HL-60 (cell line): ENCODE results near the gene HPGD.

ENCODE experiments used
- DNase-seq, 2 experiments: peaks; one replicate each; pipeline ENCODE4 v3.0.0-alpha.2; 2010 to 2020; ENCODE audit warnings: low read depth in 1 of 2, low spot score in 1 of 2
- H3K27ac ChIP-seq: fragments of 250-450 bp; sonication (Bioruptor Pico); replicated peaks from 2 replicates; pipeline ENCODE4 v1.5.1; 2020; ENCODE audit warnings: mild to moderate bottlenecking, moderate library complexity
- H3K27me3 ChIP-seq: fragments of 250-450 bp; sonication (Bioruptor Pico); 2 replicates; pipeline ENCODE4 v1.5.1; 2021; ENCODE audit warnings: mild to moderate bottlenecking, moderate library complexity; ENCODE audit not compliant: insufficient read depth, poor library complexity, severe bottlenecking
- H3K4me3 ChIP-seq: replicated peaks from 2 replicates; pipeline ENCODE4 v1.5.1; 2011; ENCODE audit warnings: mild to moderate bottlenecking, control low read depth, low read length; ENCODE audit not compliant: insufficient read depth
- GABPA ChIP-seq: IDR thresholded peaks from 2 replicates; pipeline ENCODE4 v1.6.1; 2012; ENCODE audit warnings: low read depth
- POLR2AphosphoS5 ChIP-seq: IDR thresholded peaks from 2 replicates; pipeline ENCODE4 v1.6.1; 2012; ENCODE audit warnings: low read depth
- SPI1 ChIP-seq: IDR thresholded peaks from 2 replicates; pipeline ENCODE4 v1.6.1; 2012; ENCODE audit warnings: low read depth, mild to moderate bottlenecking, borderline replicate concordance
- TF ChIP-seq, protein P1 (sequence below): IDR thresholded peaks from one replicate; pipeline ENCODE4 v1.5.1; 2011; ENCODE audit warnings: low read length, control low read depth, inconsistent platforms; ENCODE audit not compliant: insufficient read depth
- TF ChIP-seq, protein P2 (sequence below): IDR thresholded peaks from 2 replicates; pipeline ENCODE4 v1.6.1; 2012; ENCODE audit warnings: low read depth; ENCODE audit not compliant: insufficient replicate concordance

HPGD gene

DNA sequence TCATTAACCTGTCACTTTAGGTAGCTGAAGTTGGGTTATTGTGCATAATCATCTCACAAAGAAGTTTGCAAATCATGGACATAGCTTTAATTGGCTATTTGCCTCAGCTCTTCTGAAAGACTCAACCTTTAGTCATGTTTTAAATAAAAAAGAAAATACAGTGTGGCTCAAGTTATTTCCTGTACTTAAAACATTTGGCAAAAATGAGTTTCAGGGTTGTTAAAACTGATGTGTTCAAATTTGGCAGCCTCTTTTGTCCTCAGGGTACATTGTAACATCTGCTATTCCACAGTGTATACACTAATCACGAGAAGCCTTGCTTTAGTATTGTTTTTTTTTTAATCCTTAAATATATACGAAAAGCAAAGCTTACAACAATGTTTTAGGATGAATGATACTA is 31.5 kb upstream of the HPGD start:
- Histone ChIP-seq H3K4me3 (no peak overlapping the region), H3K27me3 (no peaks in the 10 kb centered on the region), H3K27ac (no peak overlapping the region)
- no peak for DNase-seq
- TF ChIP-seq GABPA: no peak
- no peak for TF ChIP-seq POLR2AphosphoS5
- TF ChIP-seq, protein P1, sequence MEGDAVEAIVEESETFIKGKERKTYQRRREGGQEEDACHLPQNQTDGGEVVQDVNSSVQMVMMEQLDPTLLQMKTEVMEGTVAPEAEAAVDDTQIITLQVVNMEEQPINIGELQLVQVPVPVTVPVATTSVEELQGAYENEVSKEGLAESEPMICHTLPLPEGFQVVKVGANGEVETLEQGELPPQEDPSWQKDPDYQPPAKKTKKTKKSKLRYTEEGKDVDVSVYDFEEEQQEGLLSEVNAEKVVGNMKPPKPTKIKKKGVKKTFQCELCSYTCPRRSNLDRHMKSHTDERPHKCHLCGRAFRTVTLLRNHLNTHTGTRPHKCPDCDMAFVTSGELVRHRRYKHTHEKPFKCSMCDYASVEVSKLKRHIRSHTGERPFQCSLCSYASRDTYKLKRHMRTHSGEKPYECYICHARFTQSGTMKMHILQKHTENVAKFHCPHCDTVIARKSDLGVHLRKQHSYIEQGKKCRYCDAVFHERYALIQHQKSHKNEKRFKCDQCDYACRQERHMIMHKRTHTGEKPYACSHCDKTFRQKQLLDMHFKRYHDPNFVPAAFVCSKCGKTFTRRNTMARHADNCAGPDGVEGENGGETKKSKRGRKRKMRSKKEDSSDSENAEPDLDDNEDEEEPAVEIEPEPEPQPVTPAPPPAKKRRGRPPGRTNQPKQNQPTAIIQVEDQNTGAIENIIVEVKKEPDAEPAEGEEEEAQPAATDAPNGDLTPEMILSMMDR: no peak
- no peak for TF ChIP-seq SPI1
- TF ChIP-seq, protein P2, sequence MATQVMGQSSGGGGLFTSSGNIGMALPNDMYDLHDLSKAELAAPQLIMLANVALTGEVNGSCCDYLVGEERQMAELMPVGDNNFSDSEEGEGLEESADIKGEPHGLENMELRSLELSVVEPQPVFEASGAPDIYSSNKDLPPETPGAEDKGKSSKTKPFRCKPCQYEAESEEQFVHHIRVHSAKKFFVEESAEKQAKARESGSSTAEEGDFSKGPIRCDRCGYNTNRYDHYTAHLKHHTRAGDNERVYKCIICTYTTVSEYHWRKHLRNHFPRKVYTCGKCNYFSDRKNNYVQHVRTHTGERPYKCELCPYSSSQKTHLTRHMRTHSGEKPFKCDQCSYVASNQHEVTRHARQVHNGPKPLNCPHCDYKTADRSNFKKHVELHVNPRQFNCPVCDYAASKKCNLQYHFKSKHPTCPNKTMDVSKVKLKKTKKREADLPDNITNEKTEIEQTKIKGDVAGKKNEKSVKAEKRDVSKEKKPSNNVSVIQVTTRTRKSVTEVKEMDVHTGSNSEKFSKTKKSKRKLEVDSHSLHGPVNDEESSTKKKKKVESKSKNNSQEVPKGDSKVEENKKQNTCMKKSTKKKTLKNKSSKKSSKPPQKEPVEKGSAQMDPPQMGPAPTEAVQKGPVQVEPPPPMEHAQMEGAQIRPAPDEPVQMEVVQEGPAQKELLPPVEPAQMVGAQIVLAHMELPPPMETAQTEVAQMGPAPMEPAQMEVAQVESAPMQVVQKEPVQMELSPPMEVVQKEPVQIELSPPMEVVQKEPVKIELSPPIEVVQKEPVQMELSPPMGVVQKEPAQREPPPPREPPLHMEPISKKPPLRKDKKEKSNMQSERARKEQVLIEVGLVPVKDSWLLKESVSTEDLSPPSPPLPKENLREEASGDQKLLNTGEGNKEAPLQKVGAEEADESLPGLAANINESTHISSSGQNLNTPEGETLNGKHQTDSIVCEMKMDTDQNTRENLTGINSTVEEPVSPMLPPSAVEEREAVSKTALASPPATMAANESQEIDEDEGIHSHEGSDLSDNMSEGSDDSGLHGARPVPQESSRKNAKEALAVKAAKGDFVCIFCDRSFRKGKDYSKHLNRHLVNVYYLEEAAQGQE: no peak

DNA sequence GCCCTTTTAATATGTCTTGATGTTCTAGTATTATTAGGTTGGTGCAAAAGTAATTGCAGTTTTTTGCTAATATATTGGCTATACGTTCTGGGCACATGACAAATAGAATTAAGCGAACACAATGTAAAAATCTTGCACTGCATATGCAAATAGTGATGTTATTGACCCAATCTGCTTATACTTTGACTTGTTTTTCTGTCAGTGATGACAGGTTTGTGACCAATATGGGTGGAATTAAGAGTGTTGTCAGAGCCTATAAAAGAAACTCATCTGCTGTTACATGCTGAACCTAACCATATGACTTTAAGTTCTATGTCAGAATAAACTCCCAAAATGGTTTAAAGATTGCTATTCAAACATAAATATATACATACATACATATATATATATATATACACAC is 30.7 kb upstream of the HPGD start:
- H3K27me3 ChIP-seq: no peaks in the 10 kb centered on the region
- H3K4me3 ChIP-seq: no peak overlapping the region
- no peak for DNase-seq
- H3K27ac ChIP-seq: no peak overlapping the region
- TF ChIP-seq POLR2AphosphoS5 (no peak), GABPA (no peak), SPI1 (no peak)
- TF ChIP-seq, protein P1: no peak
- TF ChIP-seq, protein P2: no peak

DNA sequence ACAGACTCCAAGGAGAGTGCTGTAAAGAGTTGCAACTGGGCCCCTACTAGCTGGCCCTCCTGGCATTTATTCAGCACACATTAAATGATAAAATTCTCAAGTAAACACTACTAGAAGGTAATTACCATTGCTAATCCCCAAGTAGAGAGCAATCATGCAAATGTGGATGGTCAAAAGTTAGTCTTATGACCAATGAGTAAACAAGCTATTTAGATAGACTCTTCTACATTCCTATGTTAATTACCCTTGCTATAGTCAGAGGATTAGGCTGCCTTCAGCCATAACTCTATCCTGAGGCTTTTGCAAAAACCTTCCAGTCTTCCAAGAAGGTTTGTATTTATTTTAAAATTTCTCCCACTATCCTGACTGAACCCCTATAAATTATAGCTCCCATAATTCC is 28.3 kb upstream of the HPGD start:
- H3K4me3 ChIP-seq: no peak overlapping the region
- no peak for TF ChIP-seq GABPA
- TF ChIP-seq POLR2AphosphoS5: no peak
- no peak overlapping the region for H3K27ac ChIP-seq
- no peak for DNase-seq
- H3K27me3 ChIP-seq: no peaks in the 10 kb centered on the region

DNA sequence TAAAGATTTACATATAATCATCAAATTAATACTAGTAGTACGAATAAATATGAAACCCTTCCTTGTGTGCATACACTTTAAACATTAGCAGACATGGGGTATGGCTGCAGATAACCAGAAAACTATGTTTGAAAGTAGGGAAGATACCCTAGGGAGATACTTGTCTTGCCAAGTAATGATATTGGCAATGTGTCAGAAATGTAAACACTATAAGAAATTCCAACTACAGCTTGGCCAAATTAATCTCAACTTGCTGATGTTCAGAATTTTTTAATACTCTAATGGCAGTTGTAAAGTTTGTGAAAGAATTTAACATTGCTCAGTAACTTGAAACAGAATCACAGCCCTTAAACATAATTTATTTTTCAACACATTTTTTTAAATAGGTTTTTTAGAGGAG is 27.4 kb upstream of the HPGD start:
- TF ChIP-seq, protein P1: no peak
- TF ChIP-seq GABPA: no peak
- Histone ChIP-seq H3K4me3 (no peak overlapping the region), H3K27me3 (no peaks in the 10 kb centered on the region), H3K27ac (no peak overlapping the region)
- DNase-seq: no peak
